Eye (tissue), 1 donor: ENCODE data around the gene ALDH3B1.

Experiments
- DNase-seq: peaks from one replicate; pipeline ENCODE4 v3.0.0-alpha.2; 2015

The ALDH3B1 gene

DNA sequence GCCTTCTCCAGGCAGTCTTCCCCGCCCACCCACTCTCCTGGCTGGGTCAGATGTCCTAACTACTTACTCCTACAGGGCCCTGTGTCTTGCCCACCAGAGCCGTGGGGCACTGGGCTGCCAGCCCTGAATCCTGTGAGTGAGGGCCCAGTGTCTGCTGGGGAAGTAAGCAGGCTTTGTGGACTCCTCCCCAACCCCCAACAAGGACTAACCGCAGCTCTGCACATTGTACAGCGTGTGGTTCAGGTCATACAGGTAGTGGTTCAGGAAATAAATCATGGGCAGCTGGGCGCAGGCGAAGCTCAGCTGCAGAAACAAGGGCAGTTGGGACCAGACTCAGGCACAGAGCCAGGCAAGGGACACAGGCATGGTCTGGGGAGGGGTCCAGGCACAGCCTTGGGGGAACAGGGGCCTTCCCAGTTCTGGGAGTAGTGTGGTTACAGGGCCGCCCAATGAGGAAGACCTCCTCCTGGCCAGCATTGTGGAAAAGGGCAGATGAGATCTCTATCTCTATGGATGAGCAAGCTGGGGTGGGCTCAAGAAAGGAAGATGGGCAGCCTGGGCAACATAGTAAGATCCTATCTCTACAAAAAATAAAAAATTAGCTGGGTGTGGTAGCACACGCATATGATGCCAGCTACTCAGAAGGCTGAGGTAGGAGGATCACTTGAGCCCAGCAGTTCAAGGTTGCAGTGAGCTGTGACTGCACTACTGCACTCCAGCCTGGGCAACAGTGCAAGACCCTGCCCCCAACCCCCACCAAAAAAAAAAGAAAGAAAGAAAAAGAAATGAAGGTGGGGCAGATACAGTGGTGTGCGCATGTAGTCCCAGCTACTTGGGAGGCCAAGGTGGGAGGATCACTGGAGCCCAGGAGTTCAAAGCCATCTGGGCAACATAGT, 11.7 kb upstream of the ALDH3B1 start:
- DNase-seq: no peak

DNA sequence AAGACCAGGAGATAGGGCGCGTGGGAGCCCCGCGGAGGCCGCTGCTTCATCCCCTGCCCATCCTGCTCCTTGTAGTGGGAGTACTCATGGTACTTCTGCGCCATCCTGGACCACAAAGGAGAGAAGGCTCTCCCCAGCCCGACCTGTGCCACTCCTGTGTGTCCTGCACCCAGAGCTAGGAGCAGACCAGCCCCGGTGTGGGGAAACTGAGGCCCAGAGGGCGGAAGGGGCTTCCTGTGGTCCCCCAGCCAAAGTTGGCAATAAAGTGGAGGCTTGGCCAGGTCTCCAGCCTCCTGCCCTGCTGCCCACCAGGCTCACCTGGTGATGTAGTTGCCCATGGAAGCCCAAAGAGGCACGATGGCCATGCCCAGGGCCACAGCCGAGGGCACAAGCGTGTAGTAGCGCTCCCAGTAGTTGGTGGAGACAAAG, 10.9 kb upstream of the ALDH3B1 start:
- no peak for DNase-seq

DNA sequence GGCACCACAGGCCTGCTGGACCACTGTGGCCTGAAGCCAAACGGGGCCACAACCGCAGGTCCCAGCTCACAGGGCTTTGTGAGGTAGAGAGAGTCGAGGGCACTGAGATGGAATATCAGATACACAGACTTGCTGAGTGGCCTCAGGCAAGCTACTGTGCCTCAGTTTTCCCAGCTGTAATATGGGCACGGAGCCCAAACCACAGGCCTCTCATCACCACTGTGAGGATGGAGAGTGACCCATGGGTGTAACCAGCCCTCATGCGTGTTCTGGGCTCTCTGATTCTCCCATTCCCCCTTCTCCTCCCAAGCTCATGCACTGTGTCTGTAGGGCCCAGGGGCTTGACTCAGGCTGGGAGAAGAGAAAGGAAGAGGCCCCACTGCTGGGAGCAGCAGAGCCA, 10.4 kb upstream of the ALDH3B1 start:
- no peak for DNase-seq

DNA sequence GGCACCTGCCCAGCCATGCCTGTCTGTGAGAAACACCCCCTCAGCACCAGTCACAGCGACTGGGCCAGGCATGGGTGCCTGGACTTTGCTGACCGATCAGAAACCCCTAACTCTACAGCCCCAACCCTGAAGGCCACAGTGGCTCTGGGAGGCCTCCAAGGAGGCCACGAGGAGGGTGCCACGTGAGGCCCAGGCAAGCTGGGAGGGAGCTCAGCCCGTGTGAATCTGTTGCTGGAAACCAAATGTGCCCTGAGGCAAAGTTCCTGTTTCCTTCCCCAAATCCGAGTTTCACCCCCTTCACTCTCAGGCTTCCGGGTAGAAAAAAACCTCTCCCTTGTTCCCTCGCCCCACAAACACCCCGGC, 7.6 kb upstream of the ALDH3B1 start:
- no peak for DNase-seq

DNA sequence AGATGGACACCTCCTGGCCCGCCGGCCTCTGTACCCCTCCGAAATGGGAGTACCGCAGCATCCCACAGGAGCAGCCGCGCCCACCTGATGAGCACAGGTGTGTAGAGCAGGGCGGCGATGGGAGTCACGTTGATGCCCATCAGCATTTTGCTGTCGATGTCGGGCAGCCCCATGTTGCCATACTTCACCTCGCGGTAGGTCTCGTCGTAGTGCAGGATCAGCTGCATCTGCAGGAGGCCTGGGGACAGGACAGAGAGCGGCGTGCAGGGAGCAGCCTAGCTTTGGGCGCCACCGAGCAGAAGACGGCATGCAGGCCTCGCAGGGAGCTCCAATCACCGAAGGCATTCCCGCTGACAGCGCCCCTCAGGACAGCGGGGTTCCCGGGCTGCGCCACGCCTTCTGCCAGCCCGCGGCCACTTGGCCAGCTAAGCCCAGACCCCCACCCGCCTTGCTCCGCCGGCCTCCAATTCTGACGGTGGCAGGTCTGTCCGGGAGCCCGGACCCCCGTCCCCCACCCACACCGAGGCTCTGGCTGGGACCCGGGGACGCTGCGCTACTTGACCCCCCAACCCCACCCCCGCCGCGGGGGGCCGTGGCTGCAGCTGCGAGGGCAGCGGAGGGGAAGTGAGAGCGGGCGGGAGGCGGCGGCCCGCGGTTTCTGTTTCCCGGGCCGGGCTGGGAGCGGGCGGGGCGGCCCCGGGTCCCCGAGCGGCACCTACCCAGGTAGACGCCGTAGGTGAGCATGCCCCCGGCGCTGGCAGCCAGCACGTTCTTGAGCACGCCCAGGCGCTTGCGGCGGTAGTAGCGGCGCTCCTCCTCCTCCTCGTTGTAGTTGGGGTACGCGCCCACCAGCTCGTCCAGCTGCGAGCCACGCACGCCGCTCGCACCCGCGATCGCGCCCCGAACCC, 6.9 kb upstream of the ALDH3B1 start:
- peak; percentile 53 for DNase-seq

DNA sequence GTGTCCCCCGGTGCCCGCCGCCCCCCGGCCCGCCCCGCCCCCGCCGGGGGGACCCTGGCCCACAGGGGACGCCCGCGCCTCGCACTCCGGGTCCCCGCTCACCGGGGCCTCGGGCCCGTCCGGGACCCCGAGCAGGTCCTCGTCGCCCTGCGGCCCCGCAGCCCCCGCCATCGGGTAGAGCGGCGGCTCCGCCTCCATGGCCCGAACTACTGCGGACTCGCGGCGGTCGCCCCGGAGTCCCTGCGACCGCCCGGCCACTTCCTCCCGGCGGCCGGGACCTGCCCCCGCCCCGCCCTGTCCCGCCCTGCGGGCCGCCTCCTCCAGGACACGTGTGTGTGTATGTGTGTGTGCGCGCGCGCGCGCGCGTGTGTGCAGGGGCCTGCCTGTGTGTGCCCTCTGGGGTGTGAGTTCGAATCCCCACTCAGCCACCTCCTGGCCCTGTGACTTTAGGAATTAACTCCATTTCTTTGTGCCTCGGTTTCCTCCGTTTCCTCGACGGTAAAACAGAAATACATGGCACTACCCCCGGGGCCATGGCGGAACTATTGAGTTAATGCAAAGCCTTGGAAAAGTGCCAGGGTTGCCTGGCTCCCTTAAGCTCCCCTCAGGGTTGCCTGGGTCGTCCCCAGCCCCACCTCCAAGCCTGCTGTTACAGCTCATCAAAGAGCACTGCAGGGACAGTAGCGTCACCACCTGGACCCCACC, 6.1 kb upstream of the ALDH3B1 start, which contains the start of gene UNC93B1:
UNC93B1 (minus strand) TSS at position 252 of the 705 bp plus-strand sequence; CDS start at position 198, 54 bp downstream.
- DNase-seq: peak; percentile 63

DNA sequence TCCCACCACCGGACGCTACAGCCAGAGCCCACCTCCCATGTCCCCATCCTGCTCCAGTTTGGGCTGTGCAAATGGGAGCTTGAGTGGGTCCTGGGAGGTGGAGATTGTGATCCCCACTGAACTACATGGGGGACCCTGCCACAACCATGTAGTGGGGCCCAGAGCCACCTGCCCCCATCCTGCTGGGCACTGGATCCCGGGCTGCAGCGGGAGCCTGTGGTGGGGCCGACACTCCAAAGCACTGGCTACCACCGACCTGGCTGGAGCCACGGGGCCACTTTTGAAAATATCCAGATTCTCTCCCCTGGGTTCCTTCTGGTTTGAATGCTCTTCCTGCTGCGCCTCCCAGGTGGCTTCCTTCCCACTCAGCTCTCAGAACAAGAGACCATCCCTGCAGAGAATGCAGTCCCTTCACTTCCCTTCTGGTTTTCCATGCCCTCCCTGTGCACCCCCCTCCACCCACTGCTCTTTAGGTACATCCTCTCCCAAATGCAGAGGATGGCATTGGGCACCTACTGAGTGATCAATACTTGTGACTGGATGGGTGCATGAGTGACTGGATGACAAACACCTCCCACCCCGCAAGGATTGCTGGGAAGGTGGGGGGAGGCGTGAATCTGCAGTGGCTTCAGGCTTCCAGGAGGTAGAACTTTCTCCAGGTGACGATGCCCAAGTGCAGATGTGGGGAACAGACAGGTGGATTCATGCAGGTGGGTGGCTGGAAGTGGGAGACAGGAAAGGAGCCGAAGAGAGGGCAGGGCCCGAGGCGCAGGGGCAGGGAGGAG, 5.4 kb upstream of the ALDH3B1 start:
- no peak for DNase-seq

DNA sequence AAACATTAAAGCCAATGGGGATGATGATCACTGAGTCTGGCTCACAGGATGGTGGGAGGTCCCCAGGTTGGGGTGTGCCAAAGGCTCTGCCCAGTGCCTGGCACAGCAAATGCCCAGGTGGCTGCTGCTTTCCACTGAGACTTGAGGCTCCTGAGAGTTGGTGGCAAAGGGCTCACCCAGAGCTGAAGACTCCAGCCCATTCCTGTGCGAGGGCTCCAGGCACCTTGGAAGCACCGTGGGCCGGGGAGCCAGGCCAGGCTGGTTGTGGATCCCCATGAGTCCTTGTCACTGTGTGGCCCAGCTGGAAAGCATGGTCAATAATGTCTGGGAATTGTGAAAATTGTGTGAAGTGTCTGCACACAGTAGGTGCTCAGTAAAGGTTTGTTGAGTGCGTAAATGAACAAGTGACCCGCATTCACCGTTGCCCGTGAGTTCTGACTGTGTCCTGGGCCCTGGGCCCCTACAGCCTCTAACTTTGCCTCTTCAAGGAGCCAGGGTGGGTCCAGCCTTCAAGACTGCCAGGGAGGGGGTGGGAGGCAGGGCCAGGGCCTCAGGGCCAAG, 3.4 kb upstream of the ALDH3B1 start:
- no peak for DNase-seq

DNA sequence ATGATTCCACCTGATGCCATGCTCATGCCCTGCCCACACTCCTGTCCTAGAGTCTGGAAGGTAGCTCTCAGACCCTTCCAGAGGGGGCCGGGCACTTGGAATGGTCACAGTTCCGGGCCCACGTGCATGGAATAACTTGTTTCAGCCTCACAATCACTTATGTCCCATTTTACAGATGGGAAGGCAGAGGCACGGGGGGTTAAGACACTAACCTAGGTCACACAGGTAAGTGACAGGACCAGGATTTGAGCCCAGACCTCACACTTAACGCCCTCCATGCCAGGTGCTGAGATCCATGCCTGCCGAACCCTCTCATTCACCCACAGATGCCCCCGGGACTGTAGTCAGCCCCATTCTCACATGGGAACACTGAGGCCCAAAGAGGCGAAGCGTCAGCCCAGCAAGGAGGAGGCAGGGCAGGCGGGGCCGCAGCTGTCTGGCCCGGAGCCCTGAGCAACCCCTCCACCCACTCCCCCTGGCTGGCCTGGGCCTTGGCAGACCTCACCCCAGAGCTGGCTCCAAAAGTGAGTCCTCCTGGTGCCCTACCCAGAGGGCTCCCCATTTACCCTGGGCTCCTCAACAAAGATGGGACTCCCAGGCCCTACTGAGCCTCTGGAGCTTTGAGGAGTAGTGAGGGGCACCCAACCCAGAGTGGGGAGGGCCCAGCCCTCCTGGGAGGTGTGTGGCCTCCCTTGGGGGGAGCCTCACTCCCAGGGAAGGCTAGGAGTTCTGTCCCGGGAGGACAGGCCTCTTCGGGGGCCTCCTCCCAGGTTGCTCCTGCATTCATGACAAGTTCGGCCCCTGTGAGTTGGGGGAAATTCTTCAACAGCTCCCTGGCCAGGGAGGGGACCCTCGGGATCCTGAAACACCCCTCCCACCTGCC, 2.4 kb upstream of the ALDH3B1 start:
- no peak for DNase-seq

DNA sequence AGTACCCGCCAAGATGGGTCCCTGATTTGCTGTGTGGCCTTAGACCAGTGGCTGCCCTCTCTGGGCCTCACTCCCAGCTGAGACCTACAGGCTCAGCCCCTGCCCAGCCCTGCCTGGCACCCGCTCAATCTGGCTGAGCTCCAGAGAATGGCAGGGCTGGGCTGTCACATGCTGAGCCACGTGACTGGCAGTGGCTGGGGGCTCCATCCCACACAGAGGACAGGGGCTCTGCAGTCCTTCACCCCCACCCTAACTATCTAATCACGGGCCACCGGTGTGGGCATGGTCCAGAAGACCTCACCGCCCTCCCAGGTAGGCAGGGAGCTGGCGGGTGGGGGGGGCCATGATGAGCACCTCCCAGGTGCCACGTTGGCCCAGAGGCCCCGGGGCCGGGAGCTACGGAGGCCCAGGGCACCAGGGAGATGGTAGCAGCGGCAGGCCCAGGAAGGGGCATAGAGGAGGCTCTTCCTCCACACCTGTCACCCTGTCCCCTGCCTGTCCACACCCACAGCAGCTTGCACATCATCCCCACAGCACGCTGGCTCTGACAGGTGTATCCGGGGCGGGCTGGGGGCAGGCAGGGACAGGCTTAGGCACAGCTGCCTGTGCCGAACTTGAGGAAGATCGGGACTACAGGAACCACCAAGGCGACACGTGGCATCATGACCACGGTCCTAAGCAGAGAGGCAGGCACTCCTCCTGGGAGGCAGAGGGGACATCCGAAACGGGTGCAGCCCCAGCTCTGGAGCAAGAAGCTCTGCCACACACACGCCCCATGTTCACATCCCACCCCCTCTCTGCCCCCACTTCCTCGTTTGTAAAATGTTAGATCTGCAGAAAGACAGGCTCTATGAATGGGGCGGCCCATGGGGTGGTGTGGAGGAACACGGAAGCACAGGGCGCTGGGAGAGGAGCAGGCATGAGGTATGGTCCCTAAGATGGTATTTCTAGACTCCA, 1.5 kb upstream of the ALDH3B1 start:
- DNase-seq: no peak

DNA sequence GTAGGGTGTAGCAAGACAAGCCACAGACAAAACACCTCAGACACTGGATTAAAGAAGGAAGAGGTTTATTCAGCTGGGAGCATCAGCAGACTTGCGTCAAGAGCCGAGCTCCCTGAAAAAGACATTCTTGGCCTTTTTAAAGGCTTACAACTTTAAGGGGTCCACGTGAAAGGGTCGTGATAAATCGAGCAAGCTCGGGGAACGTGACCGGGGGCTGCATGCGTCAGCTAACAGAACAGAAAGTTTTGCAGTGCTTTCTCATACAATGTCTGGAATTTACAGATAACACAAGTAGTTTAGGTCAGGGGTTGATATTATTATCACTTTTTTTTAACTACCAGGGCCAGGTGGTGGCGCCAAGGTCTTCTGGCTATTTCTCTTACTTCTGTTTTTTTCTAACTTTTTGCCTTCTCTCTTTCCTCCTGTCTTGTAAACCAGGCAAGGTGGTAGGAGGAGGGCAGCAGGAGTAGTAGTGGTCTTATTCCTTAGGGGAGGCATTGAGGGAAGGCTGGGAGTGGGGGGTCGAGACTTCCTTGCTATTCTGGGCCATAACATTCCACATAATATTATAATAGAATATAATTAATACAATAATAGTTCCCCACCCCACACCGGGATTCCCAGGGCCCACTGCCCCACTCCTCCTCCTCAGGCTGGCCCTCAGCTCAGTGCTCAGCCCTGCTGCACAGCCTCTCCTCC, 587 bp upstream of the ALDH3B1 start:
- no peak for DNase-seq

DNA sequence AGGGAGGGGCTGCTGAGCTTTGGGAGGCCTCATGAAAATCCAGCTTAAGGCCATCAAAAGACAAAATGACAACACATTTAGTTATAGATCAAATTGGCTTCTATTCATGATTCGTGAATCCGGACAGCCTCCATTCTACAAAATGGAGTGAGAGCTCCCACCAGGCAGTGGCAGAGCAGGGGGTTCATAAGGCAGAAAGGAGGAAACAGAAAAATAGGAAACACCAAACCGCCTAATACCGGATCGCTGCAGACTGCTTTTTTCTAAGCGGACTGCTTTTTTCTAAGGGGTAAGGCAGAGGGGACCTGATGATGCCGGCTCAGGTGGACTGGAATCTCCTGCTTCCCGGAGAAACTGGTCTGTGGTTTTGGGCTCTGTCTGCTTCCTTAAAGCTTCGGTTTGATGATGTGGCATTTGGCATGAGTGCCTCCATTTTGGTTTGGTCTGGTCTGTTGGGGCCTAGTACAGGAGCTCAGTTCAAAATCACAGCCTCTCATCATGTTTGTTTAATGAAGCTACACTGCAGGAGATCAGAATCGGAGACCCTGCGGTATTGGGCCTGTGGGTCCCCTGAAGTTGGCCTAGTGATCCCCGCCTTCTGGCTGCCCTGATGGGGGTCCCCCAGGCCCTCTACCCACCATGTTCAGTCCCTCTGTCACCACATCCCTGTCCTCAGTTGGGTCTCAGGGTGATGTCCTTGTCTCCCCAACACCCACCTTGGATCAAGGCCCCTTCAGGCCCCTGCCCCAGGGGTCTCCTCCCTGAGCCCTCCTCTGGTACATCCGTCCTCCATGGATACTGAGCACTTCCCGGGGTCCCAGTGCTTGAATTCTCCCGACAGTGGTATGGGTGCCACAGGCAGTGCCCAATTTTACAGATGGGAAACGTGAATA, 1.2 kb downstream of the ALDH3B1 start:
- DNase-seq: no peak

DNA sequence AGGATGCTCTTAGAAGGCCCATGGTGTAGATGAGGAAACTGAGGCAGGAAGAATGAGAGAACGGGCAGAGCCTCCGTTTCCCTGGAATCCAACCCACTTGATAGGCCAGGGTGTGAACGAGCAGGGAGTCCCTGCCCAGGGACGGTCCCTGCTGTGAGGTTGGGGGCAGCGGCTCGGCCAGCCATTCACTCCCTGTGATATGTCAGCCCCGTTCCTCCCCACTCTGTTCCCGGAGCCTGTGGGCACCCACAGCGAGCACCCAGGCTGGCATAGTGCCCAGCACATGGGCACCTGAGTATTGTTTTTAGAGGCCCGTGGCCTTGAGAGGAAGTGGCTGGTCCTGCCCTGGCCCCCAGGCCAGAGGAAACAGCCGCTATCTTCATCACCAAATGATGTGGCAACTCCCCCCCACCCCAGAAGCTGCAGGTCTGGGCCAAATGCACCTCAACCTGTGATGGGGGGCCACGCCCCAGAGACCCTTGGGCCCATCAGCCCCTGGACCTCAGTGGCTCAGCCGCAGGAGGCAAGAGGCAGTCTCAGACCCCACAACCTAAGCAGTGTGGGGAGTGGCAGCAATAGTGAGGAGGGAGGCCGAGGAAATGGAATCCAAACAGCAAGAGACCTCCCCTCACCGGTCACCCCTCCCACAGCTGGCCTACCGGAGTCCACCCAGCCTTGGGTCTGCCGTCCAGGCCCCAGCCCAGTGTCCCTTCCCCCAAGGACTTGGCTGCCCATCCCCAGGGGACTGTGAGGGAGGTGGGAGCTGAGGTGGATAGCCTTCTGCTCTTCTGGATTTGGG, 2.1 kb downstream of the ALDH3B1 start:
- DNase-seq: no peak

DNA sequence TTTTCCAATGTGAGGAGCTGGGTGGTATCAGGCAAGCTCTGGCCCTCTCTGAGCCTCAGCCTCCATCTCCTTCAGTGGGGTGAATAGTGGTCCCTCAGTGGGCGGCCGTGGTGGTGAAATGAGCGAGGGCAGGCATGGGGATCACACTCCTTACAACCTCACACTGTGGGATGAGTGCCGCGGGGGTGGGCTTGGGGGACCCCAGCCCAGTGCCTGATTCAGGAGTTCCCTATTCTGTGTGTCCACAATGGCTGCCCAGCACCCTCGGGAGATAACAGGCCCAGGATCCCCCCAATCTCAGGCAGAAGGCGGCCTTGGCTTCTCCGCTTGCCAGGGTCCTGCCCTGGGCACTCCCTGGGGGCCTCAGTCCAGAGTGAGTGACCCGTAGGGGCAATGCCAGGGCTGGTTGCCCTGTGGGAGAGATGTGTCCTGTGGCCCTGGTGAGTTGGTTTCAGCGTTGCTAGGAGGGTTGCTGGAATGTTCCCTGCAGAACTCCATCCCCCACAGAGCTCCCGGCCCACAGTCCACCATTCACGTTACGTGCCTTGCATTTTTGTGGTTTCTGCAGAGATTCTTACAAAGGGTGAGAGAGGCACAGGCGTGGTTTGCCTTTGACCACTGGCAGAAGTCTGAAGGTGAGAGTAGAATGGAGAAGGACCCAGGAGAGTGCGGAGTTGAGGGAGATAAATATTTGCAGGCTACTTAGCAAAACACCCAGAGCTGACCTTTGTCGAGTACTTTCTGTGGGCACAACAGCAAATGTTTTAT, 2.9 kb downstream of the ALDH3B1 start:
- peak; percentile 52 for DNase-seq

DNA sequence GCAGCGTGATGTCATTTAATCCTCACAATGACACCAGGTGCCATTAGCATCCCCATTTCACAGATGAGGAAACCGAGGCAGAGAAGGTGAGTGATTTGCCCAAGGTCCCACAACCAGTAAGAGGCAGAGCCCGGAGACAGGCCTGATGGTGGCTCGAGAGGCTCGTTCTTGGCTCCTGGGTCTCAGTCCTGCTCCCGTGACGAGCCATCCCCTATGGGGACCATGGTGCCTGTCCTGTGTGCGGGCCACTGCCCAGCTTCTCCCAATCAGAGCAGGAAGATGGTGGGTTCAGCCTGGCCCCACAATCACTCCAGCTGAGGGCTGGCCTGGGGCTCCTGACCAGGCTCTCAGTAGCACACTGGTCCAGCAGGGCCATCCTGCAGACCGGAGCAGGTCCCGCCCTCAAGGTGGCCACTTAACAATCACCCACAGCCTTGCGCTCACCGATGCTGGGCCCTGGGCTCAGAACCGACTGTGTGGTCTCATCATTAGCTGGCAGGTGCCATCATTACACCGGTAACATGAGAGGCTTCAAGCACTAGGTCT, 3.6 kb downstream of the ALDH3B1 start:
- DNase-seq: no peak
